ENCODE results near the gene CAB39L.

CAB39L gene

DNA sequence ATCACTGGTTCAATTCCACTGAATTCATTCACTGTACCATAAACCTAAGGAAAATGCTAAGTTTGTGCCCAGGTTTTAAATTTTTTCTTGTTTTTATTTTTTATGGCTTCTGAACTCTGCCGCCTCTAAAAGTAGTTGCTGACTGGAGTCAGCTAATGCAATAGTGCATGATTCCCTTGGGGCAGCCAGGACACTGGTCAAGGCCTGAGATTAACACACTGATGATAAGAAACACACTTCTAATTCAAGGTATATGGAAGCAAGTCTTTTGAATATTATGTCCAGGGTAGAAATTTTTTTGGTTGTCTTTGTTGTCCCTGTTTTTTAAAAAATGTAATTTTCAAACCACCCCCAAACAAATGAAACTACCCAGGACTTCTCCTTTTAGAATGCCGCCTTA is 123.9 kb downstream of the CAB39L start:
- no peak for TF ChIP-seq ZBTB7A (IDR thresholded peaks at IDR 0.05; ENCODE audit: low read depth)
- TF ChIP-seq, protein P1, sequence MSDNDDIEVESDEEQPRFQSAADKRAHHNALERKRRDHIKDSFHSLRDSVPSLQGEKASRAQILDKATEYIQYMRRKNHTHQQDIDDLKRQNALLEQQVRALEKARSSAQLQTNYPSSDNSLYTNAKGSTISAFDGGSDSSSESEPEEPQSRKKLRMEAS (IDR thresholded peaks at IDR 0.05), result no peak
- TF ChIP-seq TAF1 (IDR thresholded peaks at IDR 0.05; ENCODE audit: low read depth), result no peak
- TF ChIP-seq USF1 (IDR thresholded peaks at IDR 0.05), result no peak
- no peak for TF ChIP-seq RAD21 (IDR thresholded peaks at IDR 0.05; ENCODE audit: low read depth)
- TF ChIP-seq TCF12 (IDR thresholded peaks at IDR 0.05; ENCODE audit: low read depth), result no peak

DNA sequence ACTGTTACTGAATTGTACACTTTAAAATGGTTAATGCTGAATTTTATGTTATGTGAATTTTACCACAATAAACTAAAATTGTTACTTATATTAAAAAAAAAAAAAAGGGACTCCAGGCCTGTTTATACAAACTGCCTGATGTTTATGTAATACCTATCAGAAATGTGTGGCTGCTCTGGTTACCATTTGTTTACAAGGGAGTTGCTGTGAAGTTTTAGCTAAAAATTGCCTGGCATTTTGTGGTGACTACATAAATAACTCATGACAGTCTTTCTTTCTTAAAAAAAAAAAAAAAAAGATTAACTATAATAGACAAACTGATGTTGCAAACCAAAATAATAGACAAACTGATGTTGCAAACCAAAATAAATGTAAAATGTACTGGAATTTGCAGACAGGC is 124.3 kb downstream of the CAB39L start:
- TF ChIP-seq EP300 (IDR thresholded peaks at IDR 0.05; ENCODE audit: borderline replicate concordance), result no peak
- TF ChIP-seq, protein P2, sequence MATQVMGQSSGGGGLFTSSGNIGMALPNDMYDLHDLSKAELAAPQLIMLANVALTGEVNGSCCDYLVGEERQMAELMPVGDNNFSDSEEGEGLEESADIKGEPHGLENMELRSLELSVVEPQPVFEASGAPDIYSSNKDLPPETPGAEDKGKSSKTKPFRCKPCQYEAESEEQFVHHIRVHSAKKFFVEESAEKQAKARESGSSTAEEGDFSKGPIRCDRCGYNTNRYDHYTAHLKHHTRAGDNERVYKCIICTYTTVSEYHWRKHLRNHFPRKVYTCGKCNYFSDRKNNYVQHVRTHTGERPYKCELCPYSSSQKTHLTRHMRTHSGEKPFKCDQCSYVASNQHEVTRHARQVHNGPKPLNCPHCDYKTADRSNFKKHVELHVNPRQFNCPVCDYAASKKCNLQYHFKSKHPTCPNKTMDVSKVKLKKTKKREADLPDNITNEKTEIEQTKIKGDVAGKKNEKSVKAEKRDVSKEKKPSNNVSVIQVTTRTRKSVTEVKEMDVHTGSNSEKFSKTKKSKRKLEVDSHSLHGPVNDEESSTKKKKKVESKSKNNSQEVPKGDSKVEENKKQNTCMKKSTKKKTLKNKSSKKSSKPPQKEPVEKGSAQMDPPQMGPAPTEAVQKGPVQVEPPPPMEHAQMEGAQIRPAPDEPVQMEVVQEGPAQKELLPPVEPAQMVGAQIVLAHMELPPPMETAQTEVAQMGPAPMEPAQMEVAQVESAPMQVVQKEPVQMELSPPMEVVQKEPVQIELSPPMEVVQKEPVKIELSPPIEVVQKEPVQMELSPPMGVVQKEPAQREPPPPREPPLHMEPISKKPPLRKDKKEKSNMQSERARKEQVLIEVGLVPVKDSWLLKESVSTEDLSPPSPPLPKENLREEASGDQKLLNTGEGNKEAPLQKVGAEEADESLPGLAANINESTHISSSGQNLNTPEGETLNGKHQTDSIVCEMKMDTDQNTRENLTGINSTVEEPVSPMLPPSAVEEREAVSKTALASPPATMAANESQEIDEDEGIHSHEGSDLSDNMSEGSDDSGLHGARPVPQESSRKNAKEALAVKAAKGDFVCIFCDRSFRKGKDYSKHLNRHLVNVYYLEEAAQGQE (IDR thresholded peaks at IDR 0.05; ENCODE audit: low read depth), result no peak
- TF ChIP-seq ZBTB7A (IDR thresholded peaks at IDR 0.05; ENCODE audit: low read depth), result no peak
- no peak for TF ChIP-seq YY1 (IDR thresholded peaks at IDR 0.05; ENCODE audit: low read depth)
- TF ChIP-seq USF1 (IDR thresholded peaks at IDR 0.05), result no peak
- TF ChIP-seq TCF12 (IDR thresholded peaks at IDR 0.05; ENCODE audit: low read depth), result no peak
- no peak for TF ChIP-seq TAF1 (IDR thresholded peaks at IDR 0.05; ENCODE audit: low read depth)
- TF ChIP-seq NFIC (IDR thresholded peaks at IDR 0.05), result no peak
- no peak for TF ChIP-seq EGR1 (IDR thresholded peaks at IDR 0.05)
- no peak for TF ChIP-seq CREB1 (IDR thresholded peaks at IDR 0.05; ENCODE audit: low read depth)
- no peak for TF ChIP-seq FOXM1 (IDR thresholded peaks at IDR 0.05; ENCODE audit: borderline replicate concordance, low read depth)
- TF ChIP-seq, protein P1 (IDR thresholded peaks at IDR 0.05), result no peak
- no peak for TF ChIP-seq RAD21 (IDR thresholded peaks at IDR 0.05; ENCODE audit: low read depth)
- TF ChIP-seq TEAD4 (IDR thresholded peaks at IDR 0.05), result no peak
- TF ChIP-seq CEBPB (IDR thresholded peaks at IDR 0.05), result no peak

GRCh38 chr13:49315756-49316482 is 127.9 kb downstream of the CAB39L start:
- no peak for TF ChIP-seq TCF12 (IDR thresholded peaks at IDR 0.05; ENCODE audit: low read depth)
- no peak for TF ChIP-seq FOXM1 (IDR thresholded peaks at IDR 0.05; ENCODE audit: borderline replicate concordance, low read depth)
- no peak for TF ChIP-seq RAD21 (IDR thresholded peaks at IDR 0.05; ENCODE audit: low read depth)
- TF ChIP-seq USF1 (IDR thresholded peaks at IDR 0.05), result no peak
- TF ChIP-seq NFIC (IDR thresholded peaks at IDR 0.05), result no peak
- no peak for TF ChIP-seq ZBTB7A (IDR thresholded peaks at IDR 0.05; ENCODE audit: low read depth)
- TF ChIP-seq, protein P1 (IDR thresholded peaks at IDR 0.05), result no peak
- TF ChIP-seq TAF1 (IDR thresholded peaks at IDR 0.05; ENCODE audit: low read depth), result no peak
- TF ChIP-seq EP300 (IDR thresholded peaks at IDR 0.05; ENCODE audit: borderline replicate concordance), result no peak
- TF ChIP-seq, protein P2 (IDR thresholded peaks at IDR 0.05; ENCODE audit: low read depth), result no peak
- no peak for TF ChIP-seq YY1 (IDR thresholded peaks at IDR 0.05; ENCODE audit: low read depth)
- no peak for TF ChIP-seq CREB1 (IDR thresholded peaks at IDR 0.05; ENCODE audit: low read depth)

- no peak for TF ChIP-seq USF1 (IDR thresholded peaks at IDR 0.05)
- no peak for TF ChIP-seq TCF12 (IDR thresholded peaks at IDR 0.05; ENCODE audit: low read depth)
- TF ChIP-seq ZBTB7A (IDR thresholded peaks at IDR 0.05; ENCODE audit: low read depth), result no peak
- TF ChIP-seq, protein P2 (IDR thresholded peaks at IDR 0.05; ENCODE audit: low read depth), result no peak
- TF ChIP-seq TAF1 (IDR thresholded peaks at IDR 0.05; ENCODE audit: low read depth), result no peak
- TF ChIP-seq, protein P1 (IDR thresholded peaks at IDR 0.05), result no peak
- TF ChIP-seq FOXM1 (IDR thresholded peaks at IDR 0.05; ENCODE audit: borderline replicate concordance, low read depth), result no peak
- no peak for TF ChIP-seq RAD21 (IDR thresholded peaks at IDR 0.05; ENCODE audit: low read depth)
- TF ChIP-seq CEBPB (IDR thresholded peaks at IDR 0.05), result no peak
- TF ChIP-seq NFIC (IDR thresholded peaks at IDR 0.05), result no peak
- TF ChIP-seq EGR1 (IDR thresholded peaks at IDR 0.05), result no peak
- no peak for TF ChIP-seq EP300 (IDR thresholded peaks at IDR 0.05; ENCODE audit: borderline replicate concordance)
These were observed 128.8 kb downstream of the CAB39L start for GRCh38 chr13:49315036-49315565.

All from Ishikawa (cell line).